A673 (cell line): ENCODE data around the gene HOXB3.

Experiments used
- CTCF ChIP-seq: fragments of 300-800, 200-600 bp; sonication (generic); conservative IDR thresholded peaks from 2 replicates; pipeline ENCODE4 v1.5.1; 2017; ENCODE audit warnings: low read depth, mild to moderate bottlenecking, antibody characterized with exemption, low read length, moderate library complexity, mixed read lengths
- EZH2 ChIP-seq: fragments of 200-600 bp; sonication (generic); IDR thresholded peaks from 2 replicates; pipeline ENCODE4 v1.6.1; 2017; ENCODE audit warnings: borderline replicate concordance, low read depth, mild to moderate bottlenecking, mixed read lengths, antibody characterized with exemption, low read length; ENCODE audit not compliant: poor library complexity, severe bottlenecking

- TF ChIP-seq CTCF (no peak), EZH2 (no peak)
Observed at GRCh38 chr17:48578616-48579470, 11.2 kb downstream of the HOXB3 start.
